ENCODE results near the gene UBE2M.

- no peak for TF ChIP-seq CTCF (IDR thresholded peaks at IDR 0.05)
- TF ChIP-seq TEAD4 (IDR thresholded peaks at IDR 0.05; ENCODE audit: borderline replicate concordance, insufficient read depth) = no peak
- TF ChIP-seq PBX3 (IDR thresholded peaks at IDR 0.05) = no peak
- no peak for TF ChIP-seq RXRA (IDR thresholded peaks at IDR 0.05; ENCODE audit: borderline replicate concordance, low read depth)
- TF ChIP-seq EP300 (IDR thresholded peaks at IDR 0.05; ENCODE audit: borderline replicate concordance in 1 of 2, low read depth in 1 of 2, low read length in 1 of 2) = no peak
- no peak for TF ChIP-seq EZH2phosphoT487 (IDR thresholded peaks at IDR 0.05; ENCODE audit: borderline replicate concordance, low read depth)
- TF ChIP-seq ZBTB33 (IDR thresholded peaks at IDR 0.05; ENCODE audit: borderline replicate concordance, low read depth) = no peak
- no peak for TF ChIP-seq TAF1 (IDR thresholded peaks at IDR 0.05; ENCODE audit: borderline replicate concordance, low read depth, low read length)
These were observed 26.4 kb upstream of the UBE2M start for GRCh38 chr19:58584498-58585441.
